ENCODE results near the gene DRD2.

GRCh38 chr11:113476553-113476952 is 1.4 kb upstream of the DRD2 start:
- no peak for TF ChIP-seq ZNF274 (IDR thresholded peaks at IDR 0.05; ENCODE audit: low read depth, low read length)
- TF ChIP-seq SUZ12 (IDR thresholded peaks at IDR 0.05; ENCODE audit: extremely low read depth, insufficient read depth, insufficient read length): no peak
